Measurements from ENCODE around the gene RIPPLY2. TPM values are rescaled to one million over a fixed set of nuclear protein-coding genes. Genes with fewer than 3 reads are reported as not detected.

RIPPLY2 gene
- total RNA-seq, 1 experiment from 2014 or later: not detected

GRCh38 chr6:83808926-83809325 is 44.2 kb upstream of the RIPPLY2 start:
- Mint-ChIP-seq H3K27me3 (ENCODE audit: insufficient read depth, unreplicated experiment) (no peaks in the 10 kb centered on the region), H3K4me3 (ENCODE audit: unreplicated experiment) (no peak overlapping the region), H3K9me3 (ENCODE audit: unreplicated experiment) (no peaks in the 10 kb centered on the region), H3K27ac (ENCODE audit: low read depth, unreplicated experiment) (no peak overlapping the region), H3K4me1 (ENCODE audit: insufficient read depth, unreplicated experiment) (no peaks in the 10 kb centered on the region), H3K36me3 (ENCODE audit: insufficient read depth, unreplicated experiment) (no peaks in the 10 kb centered on the region)
- no peak for DNase-seq (ENCODE audit: unreplicated experiment)
- intact Hi-C loops (cut with micrococcal nuclease): no loop called here
- ChIA-PET CTCF (no interaction called here), POLR2A (no interaction called here)
- BruUV-seq (replicated peaks): no TSS peak
- TF ChIP-seq CTCF (IDR thresholded peaks at IDR 0.05; ENCODE audit: unreplicated experiment): no peak

- intact Hi-C loops (cut with micrococcal nuclease): no loop called here
- H3K27ac Mint-ChIP-seq (ENCODE audit: low read depth, unreplicated experiment): no peak overlapping the region
- H3K9me3 Mint-ChIP-seq (ENCODE audit: unreplicated experiment): no peaks in the 10 kb centered on the region
- DNase-seq (ENCODE audit: unreplicated experiment): no peak
- H3K36me3 Mint-ChIP-seq (ENCODE audit: insufficient read depth, unreplicated experiment): no peaks in the 10 kb centered on the region
- H3K4me3 Mint-ChIP-seq (ENCODE audit: unreplicated experiment): no peak overlapping the region
- CTCF ChIA-PET: interaction anchor here (0.6 kb wide), 1 partner anchor 209 kb away, joined by 4 read pairs; no protein-coding TSS in a partner anchor
- POLR2A ChIA-PET: interaction anchor here (0.6 to 1.1 kb wide), 2 partner anchors 19 to 39 kb away, joined by 3 read pairs; no protein-coding TSS in a partner anchor
- H3K27me3 Mint-ChIP-seq (ENCODE audit: insufficient read depth, unreplicated experiment): no peaks in the 10 kb centered on the region
- peaks cover 13% of the 10 kb centered on the region for H3K4me1 Mint-ChIP-seq (ENCODE audit: insufficient read depth, unreplicated experiment)
- TF ChIP-seq CTCF (IDR thresholded peaks at IDR 0.05; ENCODE audit: unreplicated experiment): no peak
- no TSS peak for BruUV-seq (replicated peaks)
Measured at GRCh38 chr6:83812595-83812994, 40.6 kb upstream of the RIPPLY2 start.

GRCh38 chr6:83815631-83816272 is 37.4 kb upstream of the RIPPLY2 start:
- no peak overlapping the region for H3K27ac Mint-ChIP-seq (ENCODE audit: low read depth, unreplicated experiment)
- H3K36me3 Mint-ChIP-seq (ENCODE audit: insufficient read depth, unreplicated experiment): no peaks in the 10 kb centered on the region
- no TSS peak for BruUV-seq (replicated peaks)
- POLR2A ChIA-PET: interaction anchor here (0.5 kb wide), 1 partner anchor 16 kb away, joined by 3 read pairs; no protein-coding TSS in a partner anchor
- intact Hi-C loops (cut with micrococcal nuclease): no loop called here
- CTCF ChIA-PET: interaction anchor here (0.7 kb wide), 1 partner anchor 27 kb away, joined by 3 read pairs; no protein-coding TSS in a partner anchor
- H3K9me3 Mint-ChIP-seq (ENCODE audit: unreplicated experiment): no peaks in the 10 kb centered on the region
- no peak overlapping the region for H3K4me3 Mint-ChIP-seq (ENCODE audit: unreplicated experiment)
- DNase-seq (ENCODE audit: unreplicated experiment): peak; percentile 41
- TF ChIP-seq CTCF (IDR thresholded peaks at IDR 0.05; ENCODE audit: unreplicated experiment): no peak
- peaks cover 13% of the 10 kb centered on the region for H3K4me1 Mint-ChIP-seq (ENCODE audit: insufficient read depth, unreplicated experiment)
- H3K27me3 Mint-ChIP-seq (ENCODE audit: insufficient read depth, unreplicated experiment): no peaks in the 10 kb centered on the region

- no peak for TF ChIP-seq CTCF (IDR thresholded peaks at IDR 0.05; ENCODE audit: unreplicated experiment)
- Mint-ChIP-seq H3K4me3 (ENCODE audit: unreplicated experiment) (no peak overlapping the region), H3K36me3 (ENCODE audit: insufficient read depth, unreplicated experiment) (no peaks in the 10 kb centered on the region), H3K4me1 (ENCODE audit: insufficient read depth, unreplicated experiment) (peaks cover 10% of the 10 kb centered on the region), H3K27ac (ENCODE audit: low read depth, unreplicated experiment) (no peak overlapping the region), H3K27me3 (ENCODE audit: insufficient read depth, unreplicated experiment) (no peaks in the 10 kb centered on the region), H3K9me3 (ENCODE audit: unreplicated experiment) (no peaks in the 10 kb centered on the region)
- CTCF ChIA-PET: interaction anchor here (2.7 kb wide), 1 partner anchor 207 kb away, joined by 11 read pairs; no protein-coding TSS in a partner anchor
- DNase-seq (ENCODE audit: unreplicated experiment): no peak
- intact Hi-C loops (cut with micrococcal nuclease): no loop called here
- BruUV-seq (replicated peaks): no TSS peak
- POLR2A ChIA-PET: interaction anchor here (0.8 kb wide), 1 partner anchor 37 kb away, joined by 3 read pairs; the partner anchor contains the start of gene CYB5R4
Measured at GRCh38 chr6:83822629-83823169, 30.5 kb upstream of the RIPPLY2 start.

All from MCF 10A (cell line).